SK-N-MC (cell line): Measurements from ENCODE around the gene SAMD15.
"Not testable (repeated sequence)": the region's sequence is repeated elsewhere in the genome, so short reads cannot be mapped to it uniquely, and the experiment has no call there.

Experiments used
- DNase-seq: peaks from one replicate; pipeline ENCODE4 v3.0.0-alpha.2; 2011; ENCODE audit warnings: low read depth, low spot score
- H3K27ac ChIP-seq: fragments of 200-600 bp; sonication (generic); 2 replicates; pipeline ENCODE4 v1.5.1; 2016; ENCODE audit warnings: mixed run types
- H3K36me3 ChIP-seq: fragments of 200-600 bp; sonication (generic); 2 replicates; pipeline ENCODE4 v1.6.1; 2017; ENCODE audit warnings: antibody characterized with exemption, low read length, mixed read lengths; ENCODE audit not compliant: insufficient read depth
- H3K4me3 ChIP-seq: fragments of 200-600 bp; sonication (generic); 2 replicates; pipeline ENCODE4 v1.5.1; 2016
- H3K9ac ChIP-seq: fragments of 200-600 bp; sonication (generic); 2 replicates; pipeline ENCODE4 v1.8.0; 2017; ENCODE audit warnings: mixed run types, mixed read lengths; ENCODE audit not compliant: insufficient read length
- H3K9me3 ChIP-seq: fragments of 200-600 bp; sonication (generic); 2 replicates; pipeline ENCODE4 v1.6.1; 2017; ENCODE audit warnings: low read depth, mild to moderate bottlenecking, antibody characterized with exemption, low read length, moderate library complexity, mixed read lengths
- EZH2 ChIP-seq: fragments of 200-600 bp; sonication (generic); IDR thresholded peaks from one replicate; pipeline ENCODE4 v1.6.1; 2017; ENCODE audit warnings: antibody characterized with exemption
- FOXP2 ChIP-seq: optimal IDR thresholded peaks from 2 replicates; pipeline ENCODE3; 2011; ENCODE audit warnings: mild to moderate bottlenecking, moderate library complexity; ENCODE audit not compliant: insufficient read depth; ENCODE audit errors: extremely low read length, control extremely low read depth
- POLR2AphosphoS5 ChIP-seq: IDR thresholded peaks from 2 replicates; pipeline ENCODE4 v1.6.1; 2012; ENCODE audit warnings: mild to moderate bottlenecking, low read depth, low read length, borderline replicate concordance

SAMD15 gene

GRCh38 chr14:77376771-77377501, at the start of gene SAMD15, which contains the start of gene TMED8:
SAMD15 (plus strand) TSS chr14:77377379; CDS start chr14:77377419, 40 bp downstream.
TMED8 (minus strand) TSS chr14:77377094; CDS start chr14:77377053, 41 bp downstream.
- DNase-seq = peak; percentile 45
- peak within 1 kb of the TSS; percentile 93 for H3K4me3 ChIP-seq
- peak within 1 kb of the TSS; percentile 83 for H3K9ac ChIP-seq
- no peaks in the 10 kb centered on the region for H3K9me3 ChIP-seq
- H3K27ac ChIP-seq = peak within 1 kb of the TSS; percentile 57; the same call in 1 of the 2 replicates
- TF ChIP-seq POLR2AphosphoS5 (peak; percentile 80), EZH2 (no peak)
- H3K36me3 ChIP-seq = no peaks in the 10 kb centered on the region

GRCh38 chr14:77329872-77330271, 47.3 kb upstream of the SAMD15 start:
- no peak for TF ChIP-seq FOXP2
- TF ChIP-seq POLR2AphosphoS5 = no peak
- no peak for TF ChIP-seq EZH2
- Histone ChIP-seq H3K9ac (no peak overlapping the region), H3K36me3 (no peaks in the 10 kb centered on the region)

GRCh38 chr14:77335576-77335975, 41.6 kb upstream of the SAMD15 start:
- no peaks in the 10 kb centered on the region for H3K9me3 ChIP-seq
- no peak overlapping the region for H3K4me3 ChIP-seq
- H3K27ac ChIP-seq = no peak overlapping the region
- no peak overlapping the region for H3K9ac ChIP-seq
- DNase-seq = no peak
- TF ChIP-seq FOXP2 (no peak), EZH2 (no peak)
- peaks cover 3% of the 10 kb centered on the region; the same call in 1 of the 2 replicates for H3K36me3 ChIP-seq

More at GRCh38 chr14:77329872-77330271, 47.3 kb upstream of the SAMD15 start:
- DNase-seq = no peak
- no peak overlapping the region for H3K27ac ChIP-seq
- H3K4me3 ChIP-seq = no peak overlapping the region
- H3K9me3 ChIP-seq = no peaks in the 10 kb centered on the region

- H3K4me3 ChIP-seq, H3K9ac ChIP-seq, H3K9me3 ChIP-seq, DNase-seq, H3K36me3 ChIP-seq, H3K27ac ChIP-seq: not testable (repeated sequence)
Observed at GRCh38 chr14:77337255-77337654, 39.9 kb upstream of the SAMD15 start.

DNA sequence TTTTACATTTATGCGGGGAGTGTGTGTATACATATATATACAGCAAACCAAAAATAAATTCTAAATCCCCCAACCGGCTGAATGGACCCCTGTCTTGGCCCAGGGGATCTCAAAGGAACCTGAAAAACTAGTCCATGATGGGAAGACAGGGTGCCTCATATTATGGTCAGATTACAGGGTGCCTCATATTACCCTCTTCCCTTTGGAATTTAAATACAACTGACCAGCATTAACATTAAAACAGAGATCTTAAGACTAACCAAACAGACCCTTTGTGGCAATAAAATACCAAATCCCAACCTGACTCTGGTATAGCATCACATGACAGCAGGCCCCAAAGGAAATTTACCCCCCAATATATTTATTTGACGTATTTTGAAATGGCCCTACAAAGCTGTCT, 39.3 kb upstream of the SAMD15 start:
- H3K9ac ChIP-seq = no peak overlapping the region
- no peak overlapping the region for H3K4me3 ChIP-seq
- H3K36me3 ChIP-seq = peaks cover 3% of the 10 kb centered on the region; the same call in 1 of the 2 replicates
- H3K9me3 ChIP-seq = no peaks in the 10 kb centered on the region
- no peak for DNase-seq
- H3K27ac ChIP-seq = no peak overlapping the region
- TF ChIP-seq EZH2 = no peak
- TF ChIP-seq FOXP2 = no peak
- no peak for TF ChIP-seq POLR2AphosphoS5

DNA sequence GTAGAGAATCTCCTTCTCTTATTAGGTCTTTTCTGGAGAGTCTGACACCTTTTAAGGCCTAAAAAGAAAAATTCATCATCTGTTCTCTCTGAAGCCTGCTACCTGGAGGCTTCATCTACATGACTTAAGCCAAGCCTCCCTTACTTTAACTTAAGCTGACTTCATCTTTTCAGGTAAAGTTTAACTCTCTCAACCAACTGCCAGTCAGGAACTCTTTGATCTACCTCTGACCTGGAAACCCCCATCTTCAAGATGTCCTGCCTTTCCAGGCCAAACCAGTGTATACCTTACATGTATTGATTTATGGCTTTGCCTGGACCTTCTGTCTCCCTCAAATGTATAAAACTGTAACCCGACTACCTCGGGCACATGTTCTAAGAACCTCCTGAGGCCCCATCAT, 38.9 kb upstream of the SAMD15 start:
- Histone ChIP-seq H3K36me3 (peaks cover 3% of the 10 kb centered on the region; the same call in 1 of the 2 replicates), H3K27ac (no peak overlapping the region), H3K4me3 (no peak overlapping the region), H3K9ac (no peak overlapping the region), H3K9me3 (no peaks in the 10 kb centered on the region)
- TF ChIP-seq FOXP2 = no peak
- TF ChIP-seq POLR2AphosphoS5 = no peak
- no peak for DNase-seq

GRCh38 chr14:77339407-77339806, 37.8 kb upstream of the SAMD15 start:
- peaks cover 3% of the 10 kb centered on the region; the same call in 1 of the 2 replicates for H3K36me3 ChIP-seq
- H3K9me3 ChIP-seq = no peaks in the 10 kb centered on the region
- no peak overlapping the region for H3K4me3 ChIP-seq
- no peak overlapping the region for H3K27ac ChIP-seq
- no peak overlapping the region for H3K9ac ChIP-seq
- no peak for TF ChIP-seq FOXP2
- no peak for DNase-seq

GRCh38 chr14:77340389-77340788, 36.8 kb upstream of the SAMD15 start:
- no peak overlapping the region for H3K27ac ChIP-seq
- no peak overlapping the region for H3K4me3 ChIP-seq
- no peak for TF ChIP-seq POLR2AphosphoS5
- no peak for TF ChIP-seq FOXP2
- TF ChIP-seq EZH2 = no peak
- no peak for DNase-seq
- H3K36me3 ChIP-seq = peaks cover 3% of the 10 kb centered on the region; the same call in 1 of the 2 replicates
- H3K9ac ChIP-seq = no peak overlapping the region
- no peaks in the 10 kb centered on the region for H3K9me3 ChIP-seq
